B cell (primary cell): ENCODE measurements around the gene CAV1. TPM values are rescaled to one million over a fixed set of nuclear protein-coding genes. Genes with fewer than 3 reads are reported as not detected.

ENCODE experiments used
- ATAC-seq: fragments of 200-7000 bp; cut with Tn5 transposase; one replicate; pipeline ENCODE4 v1.10.0; 2021; ENCODE audit warnings: low read depth, mild to moderate bottlenecking, moderate number of reproducible peaks, moderate library complexity
- CTCF ChIA-PET: fragments of 350-600 bp; sonication (Branson Sonifier 250); formaldehyde crosslinking; loops from one replicate; lab custom pipeline; 2021; ENCODE audit warnings: antibody characterized with exemption, inconsistent platforms; lab: Charles Lee
- POLR2A ChIA-PET: fragments of 350-600 bp; sonication (Branson Sonifier 250); formaldehyde crosslinking; loops from one replicate; lab custom pipeline; 2021; ENCODE audit warnings: antibody characterized with exemption; lab: Charles Lee
- DNase-seq: peaks from one replicate; pipeline ENCODE4 v3.0.0; 2013
- H2AFZ ChIP-seq: 2 replicates; pipeline ENCODE4 v1.6.1; 2012; ENCODE audit warnings: mild to moderate bottlenecking, low read depth, low read length; ENCODE audit not compliant: insufficient read depth, poor library complexity, severe bottlenecking
- H3K27ac ChIP-seq, 2 donors: 1 replicate in 1 of 2; 2 replicates in 1 of 2; pipeline ENCODE4 v1.5.1; 2012 to 2013; ENCODE audit warnings: low read length in 2 of 2, mild to moderate bottlenecking in 2 of 2, moderate library complexity in 1 of 2
- H3K27me3 ChIP-seq, 4 experiments: fragments of 200-600 bp in 1 of 4; sonication (generic) in 1 of 4; replicated peaks in 1 of 4; 1 replicate in 2 of 4; 2 replicates in 2 of 4; pipeline versions ENCODE4 v1.6.1 to v1.7.0; 2013 to 2016; ENCODE audit warnings: low read length in 3 of 4, mild to moderate bottlenecking in 2 of 4, mixed read lengths in 1 of 4, moderate library complexity in 1 of 4; ENCODE audit not compliant: insufficient read depth in 4 of 4, control insufficient read depth in 3 of 4; ENCODE audit errors: control extremely low read depth in 1 of 4
- H3K36me3 ChIP-seq, 2 experiments: replicated peaks in 1 of 2; 1 replicate in 1 of 2; 2 replicates in 1 of 2; pipeline versions ENCODE4 v1.6.1 to v1.7.1; 2013; ENCODE audit warnings: low read length in 1 of 2; ENCODE audit not compliant: insufficient read depth in 2 of 2, control insufficient read depth in 1 of 2; ENCODE audit errors: control extremely low read depth in 1 of 2, extremely low read depth in 1 of 2
- H3K4me1 ChIP-seq, 2 donors: fragments of 200-600 bp in 1 of 2; sonication (generic) in 1 of 2; 1 replicate in 1 of 2; 2 replicates in 1 of 2; pipeline versions ENCODE4 v1.5.1 to v1.6.1; 2013 to 2017; ENCODE audit warnings: low read length in 2 of 2; ENCODE audit not compliant: control insufficient read depth in 2 of 2, insufficient read depth in 2 of 2
- H3K4me2 ChIP-seq: replicated peaks from 2 replicates; pipeline ENCODE3; 2012; ENCODE audit warnings: mild to moderate bottlenecking, low read depth, low read length; ENCODE audit not compliant: poor library complexity, severe bottlenecking
- H3K4me3 ChIP-seq, 5 experiments: fragments of 200-600 bp in 1 of 5; sonication (generic) in 1 of 5; 1 replicate in 3 of 5; 2 replicates in 2 of 5; pipeline versions ENCODE4 v1.5.1 to v1.7.0; 2011 to 2016; ENCODE audit warnings: low read length in 4 of 5, mild to moderate bottlenecking in 4 of 5, low read depth in 2 of 5, control low read depth in 1 of 5, moderate library complexity in 1 of 5; ENCODE audit not compliant: insufficient read depth in 1 of 5; ENCODE audit errors: control extremely low read depth in 1 of 5, extremely low read depth in 1 of 5
- H3K79me2 ChIP-seq: fragments of 200-600 bp; sonication (generic); one replicate; pipeline ENCODE4 v1.6.0; 2016; ENCODE audit warnings: low read length; ENCODE audit not compliant: control insufficient read depth, insufficient read depth
- H3K9ac ChIP-seq: fragments of 200-600 bp; sonication (generic); 2 replicates; pipeline ENCODE4 v1.6.1; 2017; ENCODE audit warnings: mild to moderate bottlenecking, low read length, moderate library complexity
- H3K9me3 ChIP-seq, 3 donors: one replicate each; pipeline versions ENCODE4 v1.6.1 to v1.7.1; 2013; ENCODE audit warnings: low read length in 2 of 3; ENCODE audit not compliant: control insufficient read depth in 2 of 3, insufficient read depth in 1 of 3; ENCODE audit errors: control extremely low read depth in 1 of 3
- H4K20me1 ChIP-seq: 2 replicates; pipeline ENCODE4 v1.6.0; 2012; ENCODE audit warnings: mild to moderate bottlenecking, low read length; ENCODE audit not compliant: insufficient read depth, control insufficient read depth, poor library complexity, severe bottlenecking
- H3K27ac Mint-ChIP-seq: one replicate; pipeline ENCODE4 v1.8.0; 2021; ENCODE audit warnings: mixed read lengths
- H3K27me3 Mint-ChIP-seq: one replicate; pipeline ENCODE4 v1.8.0; 2021; ENCODE audit warnings: mixed read lengths
- H3K4me1 Mint-ChIP-seq: one replicate; pipeline ENCODE4 v1.8.0; 2021; ENCODE audit warnings: mixed read lengths
- H3K4me3 Mint-ChIP-seq: one replicate; pipeline ENCODE4 v1.8.0; 2021; ENCODE audit warnings: mixed read lengths
- H3K9me3 Mint-ChIP-seq: one replicate; pipeline ENCODE4 v1.8.0; 2022; ENCODE audit warnings: mixed read lengths; ENCODE audit not compliant: insufficient read depth
- EZH2 ChIP-seq: IDR thresholded peaks from 2 replicates; pipeline ENCODE4 v1.6.1; 2012; ENCODE audit warnings: borderline replicate concordance, low read depth, mild to moderate bottlenecking, moderate library complexity, low read length; ENCODE audit not compliant: insufficient read depth, poor library complexity, severe bottlenecking
- WGBS: methylation state at CpG from one replicate; pipeline ENCODE4 v1.1.5; 2013; ENCODE audit warnings: missing lambda C conversion rate; ENCODE audit not compliant: insufficient coverage; 5-methylcytosine and 5-hydroxymethylcytosine counted together
- intact Hi-C: fragments of 100-400 bp; cut with micrococcal nuclease; formaldehyde crosslinking; loops from one replicate; pipeline ENCODE4 v1.10.0; 2022
- polyA plus RNA-seq: library from polyadenylated mRNA; depleted of rRNA; stranded (reverse); fragments of >200 nt; gene quantifications from 2 replicates; pipeline ENCODE4 v1.2.3, GENCODE V29; 2012
- total RNA-seq, 2 donors: library from RNA; stranded (reverse); fragments of 120-200 nt in 1 of 2; gene quantifications; 1 replicate in 1 of 2; 2 replicates in 1 of 2; pipeline versions ENCODE4 v1.2.3 to v1.2.4, GENCODE V29; 2013 to 2022
- TF ChIP-seq, protein P1 (sequence below): fragments of 200-600 bp; IDR thresholded peaks from one replicate; pipeline ENCODE4 v1.8.0; 2022; ENCODE audit warnings: antibody characterized with exemption, mild to moderate bottlenecking

CAV1 gene
- total and polyA plus RNA-seq, 2 donors (not counting 1 experiment from before 2014, with no cell fraction given) = 0.95 to 1.9 TPM

DNA sequence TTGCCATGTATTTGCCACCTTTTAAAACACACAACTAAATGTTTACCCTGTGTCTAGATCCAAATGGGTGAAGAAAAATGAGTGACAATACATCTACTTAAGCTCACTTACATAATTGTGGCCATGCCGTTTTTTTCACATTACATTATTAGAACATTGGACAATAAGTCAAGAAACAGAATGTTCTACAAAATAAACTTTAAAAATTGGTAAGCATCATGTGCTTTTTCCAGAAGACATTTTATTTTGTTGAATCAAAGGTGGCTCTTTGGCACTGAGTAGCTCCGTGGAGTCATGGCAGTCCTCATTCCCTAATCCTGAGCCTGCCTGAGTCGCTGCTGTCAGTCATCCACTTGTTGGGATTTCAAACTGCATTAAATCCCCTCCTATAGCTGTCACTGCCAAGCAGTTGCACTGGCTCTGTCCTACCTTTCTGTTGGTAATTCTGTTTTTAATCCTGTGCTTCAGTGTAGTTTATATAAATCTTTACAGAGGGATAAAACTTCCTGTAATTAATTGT, 32.3 kb downstream of the CAV1 start:
- H3K27ac Mint-ChIP-seq = no peak overlapping the region
- H3K27ac ChIP-seq = no peak overlapping the region
- DNase-seq (no peak), ATAC-seq (no peak)
- peaks cover 0 to 14% (median 4%) of the 10 kb centered on the region in 4 experiments for H3K27me3 ChIP-seq
- 93% methylated on average over 2 of the region's 3 CpGs for WGBS
- POLR2A ChIA-PET = no interaction called here
- no peaks in the 10 kb centered on the region for H3K36me3 ChIP-seq
- H2AFZ ChIP-seq = no peak overlapping the region
- TF ChIP-seq EZH2 = no peak
- TF ChIP-seq, protein P1, sequence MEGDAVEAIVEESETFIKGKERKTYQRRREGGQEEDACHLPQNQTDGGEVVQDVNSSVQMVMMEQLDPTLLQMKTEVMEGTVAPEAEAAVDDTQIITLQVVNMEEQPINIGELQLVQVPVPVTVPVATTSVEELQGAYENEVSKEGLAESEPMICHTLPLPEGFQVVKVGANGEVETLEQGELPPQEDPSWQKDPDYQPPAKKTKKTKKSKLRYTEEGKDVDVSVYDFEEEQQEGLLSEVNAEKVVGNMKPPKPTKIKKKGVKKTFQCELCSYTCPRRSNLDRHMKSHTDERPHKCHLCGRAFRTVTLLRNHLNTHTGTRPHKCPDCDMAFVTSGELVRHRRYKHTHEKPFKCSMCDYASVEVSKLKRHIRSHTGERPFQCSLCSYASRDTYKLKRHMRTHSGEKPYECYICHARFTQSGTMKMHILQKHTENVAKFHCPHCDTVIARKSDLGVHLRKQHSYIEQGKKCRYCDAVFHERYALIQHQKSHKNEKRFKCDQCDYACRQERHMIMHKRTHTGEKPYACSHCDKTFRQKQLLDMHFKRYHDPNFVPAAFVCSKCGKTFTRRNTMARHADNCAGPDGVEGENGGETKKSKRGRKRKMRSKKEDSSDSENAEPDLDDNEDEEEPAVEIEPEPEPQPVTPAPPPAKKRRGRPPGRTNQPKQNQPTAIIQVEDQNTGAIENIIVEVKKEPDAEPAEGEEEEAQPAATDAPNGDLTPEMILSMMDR = no peak
- no peak overlapping the region for H3K9ac ChIP-seq
- H3K9me3 Mint-ChIP-seq = peaks cover 4% of the 10 kb centered on the region
- H4K20me1 ChIP-seq = no peaks in the 10 kb centered on the region
- no peak overlapping the region for H3K4me2 ChIP-seq
- peaks cover 47% of the 10 kb centered on the region for H3K27me3 Mint-ChIP-seq
- H3K79me2 ChIP-seq = no peaks in the 10 kb centered on the region
- no peak overlapping the region for H3K4me3 ChIP-seq
- no peaks in the 10 kb centered on the region for H3K9me3 ChIP-seq
- CTCF ChIA-PET = no interaction called here
- no peak overlapping the region for H3K4me3 Mint-ChIP-seq
- H3K4me1 ChIP-seq = no peaks in the 10 kb centered on the region
- H3K4me1 Mint-ChIP-seq = peaks cover 3% of the 10 kb centered on the region
- intact Hi-C loops = no loop called here

DNA sequence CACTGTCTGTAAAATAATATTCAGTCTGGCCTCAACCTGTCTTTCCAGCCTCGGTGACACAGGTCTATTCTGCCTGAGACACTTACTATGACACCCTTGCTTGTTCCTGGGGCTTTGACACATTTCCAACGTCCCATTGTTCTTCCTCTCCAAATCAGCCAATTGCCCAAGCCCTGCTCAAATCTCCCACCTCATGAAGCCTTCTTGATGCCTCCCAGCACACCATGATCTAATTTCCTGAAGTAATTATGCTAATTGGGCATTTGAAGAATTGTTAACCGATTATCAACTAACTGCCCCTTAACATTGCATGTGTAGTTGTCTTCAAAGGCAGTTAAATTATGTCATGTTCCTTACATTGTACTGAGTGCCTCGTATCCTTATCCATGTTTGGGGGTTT, 33.1 kb downstream of the CAV1 start:
- TF ChIP-seq, protein P1 = no peak
- TF ChIP-seq EZH2 = no peak
- H3K36me3 ChIP-seq = no peaks in the 10 kb centered on the region
- no peak overlapping the region for H3K4me3 ChIP-seq
- no peak overlapping the region for H3K4me2 ChIP-seq
- no peaks in the 10 kb centered on the region for H3K79me2 ChIP-seq
- 85% methylated on average over 2 of the region's 4 CpGs for WGBS
- Mint-ChIP-seq H3K27ac (no peak overlapping the region), H3K4me1 (peaks cover 7% of the 10 kb centered on the region), H3K27me3 (peaks cover 47% of the 10 kb centered on the region), H3K4me3 (no peak overlapping the region), H3K9me3 (peaks cover 4% of the 10 kb centered on the region)
- no peak overlapping the region for H3K9ac ChIP-seq
- no peak overlapping the region for H3K27ac ChIP-seq
- peaks cover 0 to 14% (median 4%) of the 10 kb centered on the region in 4 experiments for H3K27me3 ChIP-seq
- intact Hi-C loops = no loop called here
- peaks cover 0 to 6% (median 1%) of the 10 kb centered on the region in 3 donors for H3K9me3 ChIP-seq
- H2AFZ ChIP-seq = no peak overlapping the region
- ChIA-PET POLR2A (no interaction called here), CTCF (no interaction called here)
- no peak for ATAC-seq
- H4K20me1 ChIP-seq = no peaks in the 10 kb centered on the region
- no peak for DNase-seq
- peaks cover 2 to 4% of the 10 kb centered on the region in 2 donors for H3K4me1 ChIP-seq
